ENCODE results near the gene RUVBL2.
"Not testable (repeated sequence)": the region's sequence is repeated elsewhere in the genome, so short reads cannot be mapped to it uniquely, and the experiment has no call there.

The RUVBL2 gene

GRCh38 chr19:49016067-49016839 lies 22.6 kb downstream of the RUVBL2 start:
- no peak for TF ChIP-seq CTCF (IDR thresholded peaks at IDR 0.05)
- H3K27me3 Mint-ChIP-seq (ENCODE audit: low read depth, poor library complexity) = peaks cover 31% of the 10 kb centered on the region
- H3K27ac Mint-ChIP-seq = no peak overlapping the region
- H3K4me3 Mint-ChIP-seq = no peak overlapping the region
- H3K36me3 Mint-ChIP-seq (ENCODE audit: low read depth) = peaks cover 23% of the 10 kb centered on the region
- H3K4me1 Mint-ChIP-seq = peaks cover 23% of the 10 kb centered on the region
- no peaks in the 10 kb centered on the region for H3K9me3 Mint-ChIP-seq
- no peak for DNase-seq

- peak within 1 kb of the TSS; percentile 45 for H3K4me3 Mint-ChIP-seq
- H3K36me3 Mint-ChIP-seq (ENCODE audit: low read depth) = peaks cover 23% of the 10 kb centered on the region
- peaks cover 31% of the 10 kb centered on the region for H3K27me3 Mint-ChIP-seq (ENCODE audit: low read depth, poor library complexity)
- no peak for DNase-seq
- peaks cover 28% of the 10 kb centered on the region for H3K4me1 Mint-ChIP-seq
- TF ChIP-seq CTCF (IDR thresholded peaks at IDR 0.05) = no peak
- H3K9me3 Mint-ChIP-seq = no peaks in the 10 kb centered on the region
- no peak within 1 kb of the TSS for H3K27ac Mint-ChIP-seq
Measured at GRCh38 chr19:49017041-49017665, 23.5 kb downstream of the RUVBL2 start, which contains the start of gene LHB. Gene LHB (minus strand): TSS chr19:49017091. CDS start chr19:49017081, 10 bp downstream.

- H3K36me3 Mint-ChIP-seq (ENCODE audit: low read depth) = peaks cover 16% of the 10 kb centered on the region
- H3K4me1 Mint-ChIP-seq = peaks cover 28% of the 10 kb centered on the region
- peaks cover 31% of the 10 kb centered on the region for H3K27me3 Mint-ChIP-seq (ENCODE audit: low read depth, poor library complexity)
- peak; percentile 46 for TF ChIP-seq CTCF (IDR thresholded peaks at IDR 0.05)
- H3K9me3 Mint-ChIP-seq = no peaks in the 10 kb centered on the region
- H3K27ac Mint-ChIP-seq = no peak overlapping the region
- DNase-seq = peak; percentile 70
- peak overlapping the region; percentile 45 for H3K4me3 Mint-ChIP-seq
Measured at GRCh38 chr19:49017666-49018351, 24.1 kb downstream of the RUVBL2 start.

- H3K4me1 Mint-ChIP-seq = peaks cover 28% of the 10 kb centered on the region
- not testable (repeated sequence) for DNase-seq, H3K27ac Mint-ChIP-seq, H3K9me3 Mint-ChIP-seq
- peaks cover 32% of the 10 kb centered on the region for H3K27me3 Mint-ChIP-seq (ENCODE audit: low read depth, poor library complexity)
- peaks cover 16% of the 10 kb centered on the region for H3K36me3 Mint-ChIP-seq (ENCODE audit: low read depth)
- H3K4me3 Mint-ChIP-seq = peak overlapping the region; percentile 68
Measured at GRCh38 chr19:49018388-49019241, 24.9 kb downstream of the RUVBL2 start.

GRCh38 chr19:49019242-49019932 lies 25.7 kb downstream of the RUVBL2 start:
- H3K27ac Mint-ChIP-seq = no peak overlapping the region
- no peak for TF ChIP-seq CTCF (IDR thresholded peaks at IDR 0.05)
- DNase-seq = peak; percentile 57

More at GRCh38 chr19:49019242-49019932, 25.7 kb downstream of the RUVBL2 start:
- peaks cover 33% of the 10 kb centered on the region for H3K27me3 Mint-ChIP-seq (ENCODE audit: low read depth, poor library complexity)
- no peaks in the 10 kb centered on the region for H3K9me3 Mint-ChIP-seq
- H3K36me3 Mint-ChIP-seq (ENCODE audit: low read depth) = peaks cover 11% of the 10 kb centered on the region
- H3K4me1 Mint-ChIP-seq = peaks cover 28% of the 10 kb centered on the region
- peak overlapping the region; percentile 68 for H3K4me3 Mint-ChIP-seq

Measured in nephron progenitor cell (in vitro differentiated cells).